GM12878 (cell line): ENCODE measurements around the gene CDCA7.

ENCODE experiments used
- BHLHE40 ChIP-seq, 2 experiments: fragments of 450-650 bp in 1 of 2; IDR thresholded peaks; 2 replicates each; pipeline ENCODE4 v1.6.1; 2011 to 2017; ENCODE audit warnings: low read depth in 2 of 2, borderline replicate concordance in 1 of 2, improper control_type of control experiment in 1 of 2, low read length in 1 of 2, mild to moderate bottlenecking in 1 of 2
- EP300 ChIP-seq, 2 experiments: fragments of 150-350 bp in 1 of 2; IDR thresholded peaks; 2 replicates each; pipeline ENCODE4 v1.6.1; 2011 to 2012; ENCODE audit warnings: low read depth in 2 of 2, low read length in 2 of 2, borderline replicate concordance in 1 of 2, improper control_type of control experiment in 1 of 2, inconsistent platforms in 1 of 2; ENCODE audit not compliant: control insufficient read depth in 1 of 2
- EZH2 ChIP-seq: IDR thresholded peaks from 2 replicates; pipeline ENCODE4 v1.6.1; 2012; ENCODE audit warnings: low read depth, mild to moderate bottlenecking, control low read depth, inconsistent platforms, low read length, borderline replicate concordance; ENCODE audit not compliant: control insufficient read depth
- HDAC2 ChIP-seq: fragments of 200-600 bp; sonication (generic); IDR thresholded peaks from 2 replicates; pipeline ENCODE4 v1.6.1; 2017
- HDGF ChIP-seq: fragments of 450-650 bp; IDR thresholded peaks from 2 replicates; pipeline ENCODE4 v1.6.1; 2016; ENCODE audit warnings: antibody characterized with exemption
- MXI1 ChIP-seq: fragments of 150-350 bp; IDR thresholded peaks from 2 replicates; pipeline ENCODE4 v1.6.1; 2011; ENCODE audit warnings: low read depth, mild to moderate bottlenecking, inconsistent platforms, low read length, improper control_type of control experiment
- MYC ChIP-seq: IDR thresholded peaks from 2 replicates; pipeline ENCODE4 v1.6.1; 2011; ENCODE audit warnings: mild to moderate bottlenecking, low read length, moderate library complexity, inconsistent platforms; ENCODE audit not compliant: insufficient read depth, insufficient replicate concordance, insufficient read length, severe bottlenecking
- NFYA ChIP-seq: IDR thresholded peaks from 2 replicates; pipeline ENCODE4 v1.6.1; 2011; ENCODE audit warnings: low read depth, mild to moderate bottlenecking, low read length, improper control_type of control experiment, borderline replicate concordance
- POLR2A ChIP-seq: IDR thresholded peaks from 2 replicates; pipeline ENCODE4 v1.6.1; 2011; ENCODE audit warnings: low read depth, mild to moderate bottlenecking, low read length
- TAF1 ChIP-seq: IDR thresholded peaks from 2 replicates; pipeline ENCODE4 v1.6.1; 2011; ENCODE audit warnings: mild to moderate bottlenecking, low read depth, low read length, borderline replicate concordance
- TF ChIP-seq, protein P1 (sequence below): IDR thresholded peaks from 2 replicates; pipeline ENCODE4 v1.6.1; 2011; ENCODE audit warnings: borderline replicate concordance, low read depth, mild to moderate bottlenecking, moderate library complexity, mixed read lengths, low read length; ENCODE audit not compliant: insufficient read depth; ENCODE audit errors: extremely low read length
- TF ChIP-seq, protein P2 (sequence below), 3 experiments: IDR thresholded peaks in 2 of 3; conservative IDR thresholded peaks in 1 of 3; 2 replicates each; pipeline ENCODE4 v1.5.1; 2011; ENCODE audit warnings: low read depth in 3 of 3, low read length in 3 of 3, mild to moderate bottlenecking in 3 of 3, control low read depth in 2 of 3, moderate library complexity in 2 of 3, inconsistent platforms in 1 of 3, mixed read lengths in 1 of 3; ENCODE audit not compliant: control insufficient read depth in 2 of 3, insufficient read depth in 1 of 3; ENCODE audit errors: extremely low read depth in 1 of 3
- TF ChIP-seq, protein P3 (sequence below): IDR thresholded peaks from 2 replicates; pipeline ENCODE4 v1.6.1; 2011; ENCODE audit warnings: mild to moderate bottlenecking, low read depth, low read length, moderate library complexity; ENCODE audit not compliant: insufficient replicate concordance
- TF ChIP-seq, protein P4 (sequence below): fragments of 450-650 bp; conservative IDR thresholded peaks from 2 replicates; pipeline ENCODE4 v1.6.1; 2017; ENCODE audit warnings: mild to moderate bottlenecking, moderate library complexity

DNA sequence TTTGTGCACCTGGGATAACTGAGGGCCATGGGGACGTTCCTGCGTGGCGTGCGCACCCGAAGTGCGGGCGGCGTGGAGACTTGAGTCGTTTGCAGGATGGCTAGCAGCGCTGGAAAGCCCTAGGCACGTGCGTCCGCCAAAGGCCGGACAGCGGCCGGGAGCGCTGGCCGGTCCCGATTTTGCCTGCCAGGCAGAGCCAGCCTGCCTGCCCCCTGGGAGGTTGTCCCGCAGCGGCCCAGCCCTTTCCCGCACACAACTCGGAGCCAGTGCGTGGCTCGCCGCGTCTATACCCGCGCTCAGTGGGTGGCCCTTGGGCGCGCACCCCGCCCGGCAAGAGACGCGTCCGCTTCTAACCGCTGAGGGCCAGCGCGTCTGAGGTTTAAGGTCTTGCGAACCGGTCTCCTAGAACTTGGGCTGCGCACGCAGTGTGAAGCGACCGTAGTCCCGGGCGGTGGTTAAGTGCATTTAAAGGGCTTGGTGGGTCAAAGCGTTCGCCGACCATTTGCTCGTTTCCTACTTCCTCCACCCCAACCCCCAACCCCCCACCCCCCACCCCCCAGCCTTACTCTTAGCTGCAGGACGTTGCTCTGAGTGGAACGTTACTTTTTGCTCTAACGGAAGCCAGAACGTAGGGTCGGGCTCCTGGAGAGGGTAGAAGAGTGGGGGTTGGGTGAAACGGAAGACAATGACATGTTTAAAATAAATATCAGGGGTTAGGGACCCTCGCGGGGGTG lies 627 bp downstream of the CDCA7 start:
- TF ChIP-seq HDGF (no peak), POLR2A (peak; percentile 63), NFYA (no peak), TAF1 (peak; percentile 17; the same call in 1 of the 2 replicates), EP300 (IDR thresholded peaks at IDR 0.05; ENCODE audit: borderline replicate concordance in 1 of 2, control insufficient read depth in 1 of 2, low read depth in 2 of 2, low read length in 2 of 2) (no peak), MXI1 (no peak), HDAC2 (no peak), EZH2 (no peak), BHLHE40 (IDR thresholded peaks at IDR 0.05; ENCODE audit: borderline replicate concordance in 1 of 2, low read depth in 2 of 2, low read length in 1 of 2) (peak; percentile 65 to 86; a peak in 3 of 4 replicates), MYC (peak; percentile 72)
- TF ChIP-seq, protein P1, sequence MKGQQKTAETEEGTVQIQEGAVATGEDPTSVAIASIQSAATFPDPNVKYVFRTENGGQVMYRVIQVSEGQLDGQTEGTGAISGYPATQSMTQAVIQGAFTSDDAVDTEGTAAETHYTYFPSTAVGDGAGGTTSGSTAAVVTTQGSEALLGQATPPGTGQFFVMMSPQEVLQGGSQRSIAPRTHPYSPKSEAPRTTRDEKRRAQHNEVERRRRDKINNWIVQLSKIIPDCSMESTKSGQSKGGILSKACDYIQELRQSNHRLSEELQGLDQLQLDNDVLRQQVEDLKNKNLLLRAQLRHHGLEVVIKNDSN, result no peak
- TF ChIP-seq, protein P2, sequence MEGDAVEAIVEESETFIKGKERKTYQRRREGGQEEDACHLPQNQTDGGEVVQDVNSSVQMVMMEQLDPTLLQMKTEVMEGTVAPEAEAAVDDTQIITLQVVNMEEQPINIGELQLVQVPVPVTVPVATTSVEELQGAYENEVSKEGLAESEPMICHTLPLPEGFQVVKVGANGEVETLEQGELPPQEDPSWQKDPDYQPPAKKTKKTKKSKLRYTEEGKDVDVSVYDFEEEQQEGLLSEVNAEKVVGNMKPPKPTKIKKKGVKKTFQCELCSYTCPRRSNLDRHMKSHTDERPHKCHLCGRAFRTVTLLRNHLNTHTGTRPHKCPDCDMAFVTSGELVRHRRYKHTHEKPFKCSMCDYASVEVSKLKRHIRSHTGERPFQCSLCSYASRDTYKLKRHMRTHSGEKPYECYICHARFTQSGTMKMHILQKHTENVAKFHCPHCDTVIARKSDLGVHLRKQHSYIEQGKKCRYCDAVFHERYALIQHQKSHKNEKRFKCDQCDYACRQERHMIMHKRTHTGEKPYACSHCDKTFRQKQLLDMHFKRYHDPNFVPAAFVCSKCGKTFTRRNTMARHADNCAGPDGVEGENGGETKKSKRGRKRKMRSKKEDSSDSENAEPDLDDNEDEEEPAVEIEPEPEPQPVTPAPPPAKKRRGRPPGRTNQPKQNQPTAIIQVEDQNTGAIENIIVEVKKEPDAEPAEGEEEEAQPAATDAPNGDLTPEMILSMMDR (IDR thresholded peaks at IDR 0.05 in 2 of 3, conservative IDR thresholded peaks at IDR 0.05 in 1 of 3; ENCODE audit: control insufficient read depth in 2 of 3, extremely low read depth in 1 of 3, insufficient read depth in 1 of 3, low read depth in 3 of 3, low read length in 3 of 3), result no peak
- TF ChIP-seq, protein P3, sequence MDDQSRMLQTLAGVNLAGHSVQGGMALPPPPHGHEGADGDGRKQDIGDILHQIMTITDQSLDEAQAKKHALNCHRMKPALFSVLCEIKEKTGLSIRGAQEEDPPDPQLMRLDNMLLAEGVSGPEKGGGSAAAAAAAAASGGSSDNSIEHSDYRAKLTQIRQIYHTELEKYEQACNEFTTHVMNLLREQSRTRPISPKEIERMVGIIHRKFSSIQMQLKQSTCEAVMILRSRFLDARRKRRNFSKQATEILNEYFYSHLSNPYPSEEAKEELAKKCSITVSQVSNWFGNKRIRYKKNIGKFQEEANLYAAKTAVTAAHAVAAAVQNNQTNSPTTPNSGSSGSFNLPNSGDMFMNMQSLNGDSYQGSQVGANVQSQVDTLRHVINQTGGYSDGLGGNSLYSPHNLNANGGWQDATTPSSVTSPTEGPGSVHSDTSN, result no peak
- TF ChIP-seq, protein P4, sequence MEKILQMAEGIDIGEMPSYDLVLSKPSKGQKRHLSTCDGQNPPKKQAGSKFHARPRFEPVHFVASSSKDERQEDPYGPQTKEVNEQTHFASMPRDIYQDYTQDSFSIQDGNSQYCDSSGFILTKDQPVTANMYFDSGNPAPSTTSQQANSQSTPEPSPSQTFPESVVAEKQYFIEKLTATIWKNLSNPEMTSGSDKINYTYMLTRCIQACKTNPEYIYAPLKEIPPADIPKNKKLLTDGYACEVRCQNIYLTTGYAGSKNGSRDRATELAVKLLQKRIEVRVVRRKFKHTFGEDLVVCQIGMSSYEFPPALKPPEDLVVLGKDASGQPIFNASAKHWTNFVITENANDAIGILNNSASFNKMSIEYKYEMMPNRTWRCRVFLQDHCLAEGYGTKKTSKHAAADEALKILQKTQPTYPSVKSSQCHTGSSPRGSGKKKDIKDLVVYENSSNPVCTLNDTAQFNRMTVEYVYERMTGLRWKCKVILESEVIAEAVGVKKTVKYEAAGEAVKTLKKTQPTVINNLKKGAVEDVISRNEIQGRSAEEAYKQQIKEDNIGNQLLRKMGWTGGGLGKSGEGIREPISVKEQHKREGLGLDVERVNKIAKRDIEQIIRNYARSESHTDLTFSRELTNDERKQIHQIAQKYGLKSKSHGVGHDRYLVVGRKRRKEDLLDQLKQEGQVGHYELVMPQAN, result no peak; the same call in 1 of the 2 replicates
